Superior temporal gyrus (tissue), 1 donor: ENCODE results near the gene OPCML.

Experiments used
- DNase-seq: peaks from one replicate; pipeline ENCODE4 v3.0.0-alpha.2; 2016; ENCODE audit errors: extremely low spot score

OPCML gene

DNA sequence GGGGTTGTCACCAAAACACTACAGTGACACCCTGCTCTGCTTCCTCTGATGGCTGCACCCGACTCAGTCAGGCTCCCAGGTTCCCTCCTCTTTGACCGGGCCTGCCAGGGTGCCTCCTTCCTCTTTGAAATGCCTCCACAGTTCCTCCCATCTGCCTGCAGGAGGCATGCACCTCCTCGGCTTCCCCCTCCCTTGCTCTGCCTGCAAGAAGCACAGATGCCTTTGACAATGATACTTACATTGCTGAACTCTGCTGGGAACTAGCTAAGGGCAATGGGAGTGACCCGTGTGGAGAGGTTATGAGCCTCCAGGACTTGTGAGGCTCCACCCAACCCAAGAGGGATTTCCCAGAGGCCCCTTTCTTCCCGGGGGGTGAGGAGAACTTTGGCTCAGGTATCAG lies 674.1 kb downstream of the OPCML start:
- DNase-seq, result no peak

DNA sequence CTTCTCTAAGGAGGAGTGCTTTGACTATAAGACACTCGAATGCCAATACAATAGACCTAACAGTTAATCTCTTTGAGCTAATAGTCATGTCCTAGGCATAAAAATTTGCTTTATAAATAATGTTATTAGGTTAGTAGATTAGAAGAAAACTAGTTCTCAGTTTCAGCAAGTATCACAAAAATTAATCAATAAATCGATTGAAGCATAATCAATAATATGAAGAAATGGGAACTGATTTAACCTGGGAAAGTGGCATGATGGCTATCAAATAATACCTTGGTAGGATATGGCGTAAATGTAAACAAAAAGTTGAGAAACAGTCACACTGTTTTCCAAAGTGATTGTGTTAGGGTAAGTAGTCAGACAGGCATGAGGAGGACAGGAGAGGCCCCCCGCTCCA lies 676.3 kb downstream of the OPCML start:
- no peak for DNase-seq

DNA sequence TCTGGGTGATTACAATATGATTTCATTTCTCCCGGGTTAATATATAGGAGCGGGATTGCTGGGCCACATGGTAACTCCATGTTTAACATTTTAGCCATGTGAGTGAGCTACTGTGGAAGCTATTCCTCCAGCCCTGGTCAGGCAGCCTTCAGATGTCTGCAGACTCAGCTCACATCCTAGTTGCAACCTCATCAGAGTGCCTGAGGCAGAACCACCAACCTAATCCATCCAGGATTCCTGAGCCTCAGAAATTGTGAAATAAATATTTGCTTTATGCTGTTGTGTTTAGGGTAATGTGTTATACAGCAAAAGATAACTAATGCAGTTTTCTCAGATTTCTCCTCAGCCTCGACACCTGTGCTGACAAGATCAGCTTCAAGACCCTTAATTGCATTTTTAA lies 676.8 kb downstream of the OPCML start:
- no peak for DNase-seq

DNA sequence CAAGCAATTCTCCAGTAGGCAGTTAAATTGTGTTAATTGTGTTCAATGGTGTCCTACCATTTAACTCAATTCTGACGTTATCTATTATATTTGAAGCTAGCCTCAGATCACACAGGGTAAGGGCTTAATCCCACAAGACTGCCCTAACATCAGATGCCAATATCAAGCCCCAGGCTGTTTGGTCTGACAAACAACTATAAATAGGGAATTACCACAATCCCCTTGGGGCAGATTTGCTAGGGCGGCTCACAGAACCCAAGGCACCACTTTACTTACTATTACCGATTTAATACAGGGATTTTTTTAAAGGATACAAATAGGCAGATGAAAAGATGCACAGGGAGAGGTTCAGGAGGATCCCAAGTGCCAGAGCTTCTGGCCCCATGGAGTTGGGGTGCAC lies 678.4 kb downstream of the OPCML start:
- no peak for DNase-seq

GRCh38 chr11:132852361-132852760 lies 679.9 kb downstream of the OPCML start:
- DNase-seq, result no peak

GRCh38 chr11:132851247-132851646 lies 681.1 kb downstream of the OPCML start:
- no peak for DNase-seq

DNA sequence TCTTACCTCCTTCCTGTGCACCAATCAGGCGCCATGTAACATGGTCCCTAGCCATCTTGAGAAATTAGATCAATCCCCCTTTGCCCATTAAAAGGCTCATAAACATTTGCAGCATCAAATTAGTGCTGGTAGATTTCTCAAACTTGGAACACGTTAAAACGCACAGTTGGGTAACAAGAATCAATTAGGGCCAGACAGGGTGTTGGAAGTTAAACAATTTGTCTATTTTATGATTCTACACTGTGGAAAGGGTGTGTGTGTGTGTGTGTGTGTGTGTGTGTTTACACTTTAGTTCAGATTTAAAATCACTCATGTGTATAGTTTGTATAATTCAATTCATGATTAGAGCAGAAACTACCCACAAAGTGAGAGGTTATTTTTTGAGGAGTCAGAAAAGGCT lies 682.0 kb downstream of the OPCML start:
- no peak for DNase-seq

- DNase-seq, result no peak
Measured at GRCh38 chr11:132848336-132848735, 684.0 kb downstream of the OPCML start.

- DNase-seq, result no peak
Measured at GRCh38 chr11:132846075-132846474, 686.2 kb downstream of the OPCML start.

DNA sequence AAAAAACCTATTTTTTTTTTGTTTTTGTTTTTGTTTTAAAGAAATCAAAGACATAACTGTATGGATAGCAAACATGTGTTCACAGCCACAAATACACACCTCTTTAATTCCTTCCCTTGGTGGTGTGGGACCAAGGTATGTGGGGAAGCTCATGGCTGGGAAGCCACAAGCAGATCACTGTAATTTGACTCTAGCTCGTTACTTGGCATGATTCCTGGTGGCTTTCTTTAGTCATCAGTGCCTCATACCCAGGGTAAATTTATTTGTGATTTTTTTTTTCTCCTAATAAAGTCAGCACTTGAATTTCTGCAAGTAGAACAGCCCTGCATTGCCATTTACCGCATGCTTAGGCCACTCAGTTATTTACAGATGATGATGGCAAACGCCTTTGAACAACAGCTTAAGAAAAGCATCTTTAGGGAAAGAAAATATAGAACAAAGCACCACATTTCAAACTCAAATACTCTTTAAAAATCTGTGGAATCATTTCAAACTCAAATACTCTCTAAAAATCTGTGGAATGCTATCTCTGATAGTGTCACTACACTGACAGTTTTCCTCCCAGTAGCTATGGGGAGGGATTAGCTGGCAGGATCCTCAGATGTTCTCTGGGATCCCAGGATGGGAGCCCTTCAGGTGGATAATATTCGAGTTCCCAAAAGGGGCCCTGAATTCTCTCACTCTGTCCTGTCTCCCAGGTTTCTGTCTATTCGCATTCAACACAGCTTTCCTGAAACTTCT lies 687.2 kb downstream of the OPCML start:
- DNase-seq, result no peak

DNA sequence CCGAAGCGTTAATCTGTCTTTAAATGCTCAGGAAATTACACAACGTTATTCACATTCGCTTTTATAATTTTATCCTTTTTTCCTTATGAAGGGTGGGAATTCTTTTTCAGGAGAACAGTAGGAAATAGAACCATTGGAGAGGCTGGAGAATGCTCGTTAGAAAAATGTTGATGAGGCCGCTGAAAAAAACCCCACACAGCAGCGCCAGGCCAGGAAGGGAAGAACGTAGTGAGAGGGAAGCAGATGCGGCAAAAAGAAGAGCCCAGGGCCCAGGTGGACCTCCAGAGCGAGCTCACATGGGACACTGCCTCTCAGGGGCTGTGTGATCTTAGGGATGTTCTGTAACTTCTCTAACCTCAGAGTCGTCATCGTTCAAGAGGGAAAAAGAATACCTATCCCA lies 691.6 kb downstream of the OPCML start:
- no peak for DNase-seq

DNA sequence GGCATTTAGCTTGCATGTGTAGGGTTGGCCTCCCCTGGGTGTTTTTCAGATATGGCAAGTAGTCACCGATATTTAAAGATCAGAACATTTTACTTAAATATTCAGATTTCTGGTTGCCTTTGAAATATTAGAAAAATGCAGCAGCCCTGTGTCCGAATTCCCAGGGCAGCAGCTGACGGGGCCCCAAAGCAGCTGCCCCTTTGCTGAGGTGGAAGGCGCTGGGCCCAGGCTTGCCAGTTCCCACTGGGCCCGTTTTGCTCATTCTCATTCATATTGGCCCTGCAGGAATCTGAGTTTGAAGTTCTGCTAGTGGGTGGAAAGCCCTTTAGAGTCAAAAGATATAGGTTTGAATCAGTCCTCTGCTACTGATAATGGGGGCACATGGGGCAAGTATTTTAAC lies 692.1 kb downstream of the OPCML start:
- DNase-seq, result no peak

DNA sequence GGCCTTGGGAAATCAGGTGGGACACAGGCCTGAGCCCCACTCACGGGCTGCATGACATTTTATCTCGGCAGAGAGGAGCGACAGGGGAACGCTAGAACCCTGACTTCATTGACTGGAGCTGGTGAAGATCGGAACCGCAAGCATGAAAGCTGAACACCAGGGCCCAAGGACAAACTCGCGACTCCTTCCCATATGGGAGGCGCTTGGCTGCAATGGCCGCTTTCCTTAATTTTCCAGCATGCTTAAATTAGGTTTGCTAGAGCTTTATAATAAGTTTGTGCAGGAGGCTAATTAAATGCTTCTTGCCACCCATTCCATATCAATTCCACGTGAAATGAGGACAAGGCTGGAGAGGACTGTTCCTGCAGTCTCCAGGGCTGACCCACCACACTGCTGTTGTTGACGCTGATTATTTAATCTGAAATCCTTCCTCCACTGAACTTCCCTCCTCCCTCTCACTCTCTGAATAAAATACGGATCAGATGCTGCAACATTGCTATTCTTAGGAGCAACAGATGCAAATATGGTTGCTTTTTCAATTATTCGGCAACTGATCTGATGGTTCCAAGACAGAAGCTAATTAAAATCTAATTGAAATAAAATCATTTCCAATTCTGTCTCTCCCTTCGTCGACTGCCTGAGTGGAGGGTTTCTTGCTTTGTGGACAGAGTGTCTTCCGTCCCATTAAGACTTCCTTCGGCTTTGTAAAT lies 692.9 kb downstream of the OPCML start:
- DNase-seq, result peak; percentile 40

DNA sequence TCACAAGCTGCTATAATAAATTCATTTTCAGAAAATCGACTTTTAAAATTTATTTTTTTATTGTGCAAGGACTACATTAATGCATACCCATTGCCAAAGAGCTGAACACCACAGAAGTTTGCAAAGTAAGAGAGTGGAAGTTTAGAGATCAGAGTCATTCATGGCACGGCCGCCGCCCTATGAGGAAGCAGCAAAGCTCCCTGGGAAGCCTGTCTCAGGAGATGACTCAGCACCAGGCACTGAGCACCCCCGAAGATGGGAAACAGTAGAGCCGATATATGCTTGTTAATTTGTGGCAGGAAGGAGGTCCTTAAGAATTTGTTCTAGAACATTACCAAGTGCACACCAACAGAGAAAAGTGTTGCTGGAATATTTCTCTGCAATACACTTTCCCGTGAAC lies 693.7 kb downstream of the OPCML start:
- no peak for DNase-seq

DNA sequence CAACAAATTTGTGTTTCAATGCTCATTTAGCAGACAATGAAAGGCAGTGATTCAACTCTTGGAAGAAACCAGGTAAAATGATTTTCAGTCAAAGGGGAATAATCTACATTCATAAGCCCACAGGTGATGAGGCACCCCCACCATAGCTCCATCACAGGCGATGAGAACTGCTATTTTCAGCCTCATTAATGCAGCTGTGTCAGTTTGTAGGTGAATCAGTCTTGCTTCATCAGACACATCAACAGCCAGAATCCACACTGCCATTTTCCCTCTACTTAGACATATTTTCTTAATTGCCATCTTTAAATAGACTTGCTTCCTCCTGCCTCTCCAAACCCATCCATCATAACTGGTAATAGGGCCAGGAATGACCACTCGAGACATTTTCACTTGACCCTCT lies 701.0 kb downstream of the OPCML start:
- DNase-seq, result no peak

GRCh38 chr11:132824642-132825041 lies 707.7 kb downstream of the OPCML start:
- no peak for DNase-seq

- DNase-seq, result no peak
Measured at GRCh38 chr11:132822276-132822675, 710.0 kb downstream of the OPCML start.

- no peak for DNase-seq
Measured at GRCh38 chr11:132821499-132821898, 710.8 kb downstream of the OPCML start.

- DNase-seq, result no peak
Measured at GRCh38 chr11:132821014-132821413, 711.3 kb downstream of the OPCML start.

DNA sequence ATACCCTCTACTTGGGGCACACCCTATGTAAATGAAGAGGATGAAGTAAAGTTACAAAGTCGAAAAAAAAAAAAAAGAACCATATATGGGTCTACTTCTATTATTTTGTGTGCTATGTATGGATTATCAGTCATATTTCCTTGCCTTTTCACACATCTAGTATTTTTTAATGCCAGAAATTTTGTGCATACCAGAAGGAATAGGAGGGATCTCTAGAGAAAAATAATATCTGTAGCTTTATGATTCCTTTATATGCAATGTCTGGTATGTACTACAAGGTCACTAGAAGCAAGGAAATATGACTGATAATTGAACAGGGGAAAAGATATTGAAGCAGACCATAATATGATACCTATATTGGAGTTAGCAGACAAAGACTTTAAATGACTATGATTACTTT lies 713.4 kb downstream of the OPCML start:
- no peak for DNase-seq

DNA sequence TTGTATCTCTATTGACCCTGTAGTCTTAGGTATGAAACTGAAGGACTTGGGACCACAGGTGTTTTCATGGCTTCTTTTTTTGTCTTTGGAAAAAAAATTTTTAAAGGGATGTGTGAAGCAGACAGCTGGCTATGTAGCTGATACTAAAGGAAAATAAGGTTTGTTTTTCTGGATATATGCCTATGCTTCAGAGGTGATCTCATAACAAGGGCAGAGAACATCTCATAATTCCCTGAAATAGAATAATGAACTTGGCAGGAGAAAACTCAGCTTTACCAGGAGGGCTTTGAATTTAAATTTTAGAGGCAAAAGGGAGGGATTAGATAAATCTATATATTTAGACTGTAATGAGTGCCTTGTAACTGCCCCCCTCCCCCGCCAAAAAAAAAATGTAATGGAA lies 714.9 kb downstream of the OPCML start:
- no peak for DNase-seq

- no peak for DNase-seq
Measured at GRCh38 chr11:132814410-132814809, 717.9 kb downstream of the OPCML start.

GRCh38 chr11:132811649-132812048 lies 720.7 kb downstream of the OPCML start:
- no peak for DNase-seq

- DNase-seq, result no peak
Measured at GRCh38 chr11:132809070-132809469, 723.2 kb downstream of the OPCML start.
